ENCODE results near the gene TMC4.

TMC4 gene

DNA sequence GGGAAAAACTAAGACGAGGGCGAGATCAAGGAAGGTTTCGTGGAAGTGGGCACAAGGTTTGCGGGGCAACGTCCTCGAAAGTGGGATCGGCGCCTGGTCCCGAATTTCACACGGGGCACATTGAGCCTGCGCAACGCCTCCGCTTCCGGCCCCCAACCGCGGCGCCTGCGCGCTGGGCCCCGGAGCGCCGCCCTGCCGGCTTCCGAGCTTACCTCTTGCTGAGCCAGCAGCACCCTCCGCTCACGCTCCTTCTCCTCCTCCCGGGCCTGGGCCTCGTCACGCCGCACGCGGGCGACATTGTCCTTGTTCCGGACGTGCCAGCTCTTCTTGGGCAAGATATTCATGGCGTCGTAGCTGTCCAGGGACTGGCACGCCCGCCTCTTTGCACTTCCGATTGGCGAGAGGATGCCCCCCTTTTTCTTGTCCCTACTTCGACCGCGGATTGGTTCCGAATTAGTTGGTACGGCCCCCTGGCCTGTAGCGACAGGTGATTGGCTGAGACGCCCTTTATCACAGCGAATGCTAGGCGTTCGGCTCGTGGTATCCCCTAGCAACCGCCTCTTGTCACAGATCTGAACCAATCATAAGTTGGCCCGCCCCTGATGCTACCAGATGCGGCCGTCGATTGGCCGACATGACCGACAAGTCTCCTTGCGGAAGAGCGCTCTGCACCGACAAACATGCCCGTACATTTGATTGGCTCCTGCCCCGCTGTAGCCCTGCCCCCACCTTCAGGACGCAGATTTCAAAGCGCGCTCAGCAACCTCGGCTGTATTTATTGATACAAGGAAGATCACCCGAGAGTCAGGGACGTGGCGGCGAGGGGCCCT, 13.4 kb downstream of the TMC4 start, which contains the start of gene LENG1:
LENG1 (minus strand) TSS at position 370 of the 830 bp plus-strand sequence; CDS start at position 344, 26 bp downstream.
- FAIRE-seq (peak; percentile 100), DNase-seq (ENCODE audit: extremely low spot score, insufficient read length, low read depth) (peak; percentile 88)

GRCh38 chr19:54158812-54159351, 14.1 kb downstream of the TMC4 start:
- FAIRE-seq (peak; percentile 61), DNase-seq (ENCODE audit: extremely low spot score, insufficient read length, low read depth) (no peak)

GRCh38 chr19:54156953-54157352, 16.0 kb downstream of the TMC4 start:
- DNase-seq (ENCODE audit: extremely low spot score, insufficient read length, low read depth) (no peak), FAIRE-seq (no peak)

DNA sequence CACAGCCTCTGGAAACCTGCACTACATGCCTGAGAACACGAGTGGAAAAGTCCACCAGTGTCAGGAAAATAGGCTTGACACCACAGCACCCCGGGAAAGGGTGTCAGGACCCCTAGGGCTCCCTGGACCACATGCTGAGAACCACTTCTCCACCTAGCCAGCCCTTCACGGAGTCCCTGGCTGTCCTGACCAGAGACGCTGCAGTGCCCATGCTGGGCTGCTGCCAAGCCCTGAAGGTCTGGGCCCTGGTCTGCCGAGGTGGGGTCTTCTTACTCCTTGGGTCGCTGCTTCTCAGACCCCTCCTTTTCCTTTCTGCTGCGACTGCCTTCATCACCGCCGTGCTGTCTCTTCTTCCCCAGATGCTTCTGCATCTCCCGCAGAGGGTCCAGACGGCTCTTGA, 16.5 kb downstream of the TMC4 start:
- no peak for FAIRE-seq
- DNase-seq (ENCODE audit: extremely low spot score, insufficient read length, low read depth): no peak

- no peak for DNase-seq (ENCODE audit: extremely low spot score, insufficient read length, low read depth)
- no peak for FAIRE-seq
Observed at GRCh38 chr19:54155694-54156093, 17.3 kb downstream of the TMC4 start.

- FAIRE-seq: no peak
Observed at GRCh38 chr19:54154603-54155345, 18.2 kb downstream of the TMC4 start.

GRCh38 chr19:54153731-54154326, 19.1 kb downstream of the TMC4 start:
- FAIRE-seq (no peak), DNase-seq (ENCODE audit: extremely low spot score, insufficient read length, low read depth) (no peak)

More at GRCh38 chr19:54154603-54155345, 18.2 kb downstream of the TMC4 start:
- DNase-seq (ENCODE audit: extremely low spot score, insufficient read length, low read depth): no peak

- no peak for DNase-seq (ENCODE audit: extremely low spot score, insufficient read length, low read depth)
- FAIRE-seq: no peak
Observed at GRCh38 chr19:54152878-54153524, 20.0 kb downstream of the TMC4 start.

GRCh38 chr19:54152267-54152666, 20.7 kb downstream of the TMC4 start:
- no peak for FAIRE-seq
- DNase-seq (ENCODE audit: extremely low spot score, insufficient read length, low read depth): no peak

DNA sequence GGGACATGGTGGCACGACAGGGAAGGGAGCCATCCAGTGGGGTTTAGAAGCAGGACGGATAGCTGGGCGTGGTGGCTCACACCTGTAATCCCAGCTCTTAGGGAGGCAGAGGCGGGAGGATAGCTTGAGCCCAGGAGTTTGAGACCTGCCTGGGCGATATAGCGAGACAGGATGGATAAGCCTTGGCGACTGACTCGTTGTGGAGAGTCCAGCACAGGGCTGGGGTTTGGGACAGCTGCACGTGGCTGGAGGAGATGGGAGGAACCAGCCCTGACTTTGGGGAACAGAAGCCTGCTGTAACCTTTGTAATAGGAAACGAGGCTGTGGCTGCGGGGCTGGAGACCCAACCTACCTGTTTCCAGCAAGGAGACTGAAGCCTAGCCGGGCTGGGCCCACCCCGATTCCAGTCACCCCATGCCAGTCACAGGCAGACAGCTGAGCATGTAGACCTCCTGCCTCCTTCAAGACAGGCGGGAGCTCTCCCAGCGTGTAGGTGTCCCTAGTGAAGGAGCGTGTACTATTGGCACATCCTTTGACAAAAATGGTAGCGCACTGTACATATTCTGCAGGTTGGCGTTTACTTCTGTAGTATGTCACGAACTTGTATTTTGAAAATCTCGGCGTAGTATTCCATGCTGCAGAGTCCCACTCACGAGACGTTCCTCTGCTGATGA, 21.5 kb downstream of the TMC4 start:
- DNase-seq (ENCODE audit: extremely low spot score, insufficient read length, low read depth) (no peak), FAIRE-seq (no peak)

DNA sequence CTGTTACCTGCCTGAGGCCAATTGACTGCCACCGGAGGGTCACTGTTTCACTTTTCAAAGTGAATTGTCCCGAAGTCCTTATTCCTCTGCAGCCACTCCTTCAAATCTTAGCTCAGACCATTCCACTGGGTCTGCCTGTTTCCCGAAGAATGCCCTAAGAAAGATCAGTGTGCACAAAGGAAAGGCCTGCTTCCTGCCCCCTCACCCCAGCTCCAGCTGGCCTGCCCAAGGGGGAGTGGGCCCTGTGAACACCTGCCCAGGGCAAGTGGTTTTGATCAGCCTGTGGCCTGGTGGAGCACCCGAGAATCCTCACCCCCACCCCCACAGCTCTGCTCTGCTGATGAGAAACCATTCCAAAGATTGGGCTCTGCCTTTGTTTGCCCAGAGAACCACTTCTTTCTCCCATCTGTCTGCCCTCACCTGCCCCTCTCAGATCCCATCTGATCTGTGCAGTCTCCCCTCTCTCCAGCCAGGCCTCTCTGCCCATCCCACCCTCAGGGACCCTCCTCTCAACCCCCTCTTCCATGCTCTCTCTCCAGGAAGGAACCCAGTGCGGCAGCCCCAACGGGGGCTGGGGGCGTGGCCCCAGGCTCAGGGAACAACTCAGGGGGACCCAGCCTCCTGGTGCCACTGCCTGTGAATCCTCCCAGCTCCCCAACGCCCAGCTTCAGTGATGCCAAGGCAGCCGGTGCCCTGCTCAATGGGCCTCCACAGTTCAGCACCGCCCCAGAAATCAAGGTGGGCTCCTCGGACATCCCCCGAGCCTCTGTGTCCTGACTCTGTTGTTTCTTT, 23.7 kb downstream of the TMC4 start:
- no peak for DNase-seq (ENCODE audit: extremely low spot score, insufficient read length, low read depth)
- FAIRE-seq: no peak

- FAIRE-seq (no peak), DNase-seq (ENCODE audit: extremely low spot score, insufficient read length, low read depth) (no peak)
Observed at GRCh38 chr19:54148158-54148557, 24.8 kb downstream of the TMC4 start.

- DNase-seq (ENCODE audit: extremely low spot score, insufficient read length, low read depth) (no peak), FAIRE-seq (no peak)
Observed at GRCh38 chr19:54147676-54148075, 25.3 kb downstream of the TMC4 start.

DNA sequence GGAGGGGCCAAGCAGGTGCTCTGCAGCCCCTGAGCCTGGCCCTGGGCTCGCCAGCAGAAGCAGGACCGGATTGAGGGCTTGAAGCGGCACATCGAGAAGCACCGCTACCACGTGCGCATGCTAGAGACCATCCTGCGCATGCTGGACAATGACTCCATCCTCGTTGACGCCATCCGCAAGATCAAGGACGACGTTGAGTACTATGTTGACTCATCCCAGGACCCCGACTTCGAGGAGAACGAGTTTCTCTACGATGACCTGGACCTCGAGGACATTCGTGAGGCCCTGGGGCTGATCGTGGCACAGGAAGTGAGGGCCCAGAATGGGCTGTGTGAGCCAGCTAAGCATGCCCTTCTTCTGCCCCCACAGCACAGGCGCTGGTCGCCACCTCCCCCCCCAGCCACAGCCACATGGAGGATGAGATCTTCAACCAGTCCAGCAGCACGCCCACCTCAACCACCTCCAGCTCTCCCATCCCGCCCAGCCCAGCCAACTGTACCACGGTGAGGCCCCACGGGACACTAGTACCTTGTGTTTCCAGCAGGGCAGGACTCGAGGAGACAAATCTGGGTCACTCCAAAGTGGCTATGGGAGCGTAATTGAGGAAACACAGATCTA, 27.3 kb downstream of the TMC4 start:
- DNase-seq (ENCODE audit: extremely low spot score, insufficient read length, low read depth): no peak
- FAIRE-seq: no peak

- no peak for FAIRE-seq
Observed at GRCh38 chr19:54142166-54142780, 30.7 kb downstream of the TMC4 start.

GRCh38 chr19:54141356-54141755, 31.6 kb downstream of the TMC4 start:
- DNase-seq (ENCODE audit: extremely low spot score, insufficient read length, low read depth) (no peak), FAIRE-seq (no peak)

More at GRCh38 chr19:54142166-54142780, 30.7 kb downstream of the TMC4 start:
- no peak for DNase-seq (ENCODE audit: extremely low spot score, insufficient read length, low read depth)

- DNase-seq (ENCODE audit: extremely low spot score, insufficient read length, low read depth) (no peak), FAIRE-seq (no peak)
Observed at GRCh38 chr19:54138489-54139256, 34.3 kb downstream of the TMC4 start.

All from GM18507 (cell line).